Ishikawa (cell line): Measurements from ENCODE around the gene NRL.

ENCODE experiments used
- CEBPB ChIP-seq: IDR thresholded peaks from 2 replicates; pipeline ENCODE4 v1.6.1; 2012
- CREB1 ChIP-seq: IDR thresholded peaks from 2 replicates; pipeline ENCODE4 v1.6.1; 2012; ENCODE audit warnings: low read depth
- EGR1 ChIP-seq: IDR thresholded peaks from 2 replicates; pipeline ENCODE4 v1.6.1; 2012
- EP300 ChIP-seq: IDR thresholded peaks from 2 replicates; pipeline ENCODE4 v1.6.1; 2012; ENCODE audit warnings: borderline replicate concordance
- FOXM1 ChIP-seq: IDR thresholded peaks from 2 replicates; pipeline ENCODE4 v1.6.1; 2012; ENCODE audit warnings: low read depth, borderline replicate concordance
- MAX ChIP-seq: IDR thresholded peaks from 2 replicates; pipeline ENCODE4 v1.6.1; 2012
- NFIC ChIP-seq: IDR thresholded peaks from 2 replicates; pipeline ENCODE4 v1.6.1; 2012
- RAD21 ChIP-seq: IDR thresholded peaks from 2 replicates; pipeline ENCODE4 v1.6.1; 2012; ENCODE audit warnings: low read depth
- REST ChIP-seq: IDR thresholded peaks from 2 replicates; pipeline ENCODE4 v1.6.1; 2012; ENCODE audit warnings: low read depth, mild to moderate bottlenecking
- TAF1 ChIP-seq: IDR thresholded peaks from 2 replicates; pipeline ENCODE4 v1.6.1; 2012; ENCODE audit warnings: low read depth, mild to moderate bottlenecking
- TCF12 ChIP-seq: IDR thresholded peaks from 2 replicates; pipeline ENCODE4 v1.6.1; 2012; ENCODE audit warnings: low read depth
- TEAD4 ChIP-seq: IDR thresholded peaks from 2 replicates; pipeline ENCODE4 v1.6.1; 2012
- USF1 ChIP-seq: IDR thresholded peaks from 2 replicates; pipeline ENCODE4 v1.6.1; 2012
- YY1 ChIP-seq: IDR thresholded peaks from 2 replicates; pipeline ENCODE4 v1.6.1; 2012; ENCODE audit warnings: low read depth
- ZBTB7A ChIP-seq: IDR thresholded peaks from 2 replicates; pipeline ENCODE4 v1.6.1; 2012; ENCODE audit warnings: low read depth

The NRL gene

GRCh38 chr14:24075485-24076301, 39.1 kb downstream of the NRL start:
- TF ChIP-seq CEBPB (peak; percentile 28; the same call in 1 of the 2 replicates), FOXM1 (no peak)

GRCh38 chr14:24074625-24075484, 39.9 kb downstream of the NRL start:
- TF ChIP-seq TEAD4 (no peak), EGR1 (no peak), YY1 (no peak), CEBPB (no peak), TAF1 (no peak), REST (no peak), ZBTB7A (no peak), RAD21 (no peak), MAX (no peak), NFIC (no peak), TCF12 (no peak), CREB1 (no peak), FOXM1 (no peak), EP300 (no peak), USF1 (no peak)

GRCh38 chr14:24072881-24073877, 41.6 kb downstream of the NRL start:
- TF ChIP-seq CREB1 (no peak), EGR1 (no peak), USF1 (no peak), YY1 (no peak), NFIC (no peak), MAX (no peak), TEAD4 (no peak), CEBPB (no peak), REST (no peak), TCF12 (no peak), RAD21 (no peak), EP300 (no peak), TAF1 (no peak), ZBTB7A (no peak), FOXM1 (no peak)

- TF ChIP-seq TCF12 (no peak), USF1 (no peak), NFIC (no peak), MAX (no peak), ZBTB7A (no peak), EP300 (no peak), TAF1 (no peak), REST (no peak), CREB1 (no peak), CEBPB (no peak), YY1 (no peak), FOXM1 (no peak), TEAD4 (no peak), EGR1 (no peak)
Observed at GRCh38 chr14:24072436-24072835, 42.3 kb downstream of the NRL start.
